Subcutaneous abdominal adipose tissue (tissue), 5 donors: ENCODE measurements around the gene AFAP1.

ENCODE experiments used
- H3K27ac ChIP-seq: one replicate; pipeline ENCODE4 v1.7.0; 2013; ENCODE audit warnings: low read depth, mild to moderate bottlenecking, inconsistent platforms, low read length, moderate library complexity
- H3K27me3 ChIP-seq, 5 donors: one replicate each; pipeline ENCODE4 v1.7.0; 2013; ENCODE audit warnings: low read length in 5 of 5, inconsistent platforms in 1 of 5; ENCODE audit not compliant: control insufficient read depth in 5 of 5, insufficient read depth in 4 of 5
- H3K36me3 ChIP-seq, 5 donors: one replicate each; pipeline ENCODE4 v1.7.0; 2013; ENCODE audit warnings: low read length in 5 of 5; ENCODE audit not compliant: control insufficient read depth in 5 of 5, insufficient read depth in 5 of 5
- H3K4me1 ChIP-seq, 5 donors: one replicate each; pipeline ENCODE4 v1.7.0; 2013; ENCODE audit warnings: low read length in 5 of 5, mild to moderate bottlenecking in 3 of 5, moderate library complexity in 1 of 5; ENCODE audit not compliant: control insufficient read depth in 5 of 5, insufficient read depth in 5 of 5
- H3K4me3 ChIP-seq, 5 donors: one replicate each; pipeline ENCODE4 v1.7.0; 2013; ENCODE audit warnings: low read length in 5 of 5, low read depth in 1 of 5
- H3K9ac ChIP-seq, 5 donors: one replicate each; pipeline ENCODE4 v1.7.0; 2013; ENCODE audit warnings: low read length in 5 of 5, mild to moderate bottlenecking in 4 of 5, moderate library complexity in 3 of 5
- H3K9me3 ChIP-seq, 5 donors: one replicate each; pipeline ENCODE4 v1.7.0; 2013; ENCODE audit warnings: low read length in 5 of 5; ENCODE audit not compliant: control insufficient read depth in 5 of 5
- donor health status: healthy.
- donor health status: healthy.
- donor health status: healthy.
- donor health status: healthy.
- donor health status: healthy.

Gene AFAP1

GRCh38 chr4:7838136-7838782, 101.4 kb downstream of the AFAP1 start:
- H3K4me1 ChIP-seq = peaks cover 3 to 19% (median 12%) of the 10 kb centered on the region in 5 donors
- no peak overlapping the region for H3K27ac ChIP-seq
- H3K27me3 ChIP-seq = no peaks in the 10 kb centered on the region
- H3K4me3 ChIP-seq = no peak overlapping the region
- H3K9ac ChIP-seq = no peak overlapping the region
- peaks cover 0 to 22% (median 9%) of the 10 kb centered on the region in 5 donors for H3K36me3 ChIP-seq
- no peaks in the 10 kb centered on the region for H3K9me3 ChIP-seq

- no peaks in the 10 kb centered on the region for H3K27me3 ChIP-seq
- peaks cover 0 to 22% (median 9%) of the 10 kb centered on the region in 5 donors for H3K36me3 ChIP-seq
Observed at GRCh38 chr4:7837597-7838135, 102.0 kb downstream of the AFAP1 start.

GRCh38 chr4:7831858-7832730, 107.6 kb downstream of the AFAP1 start:
- no peak overlapping the region for H3K4me3 ChIP-seq
- peaks cover 2 to 21% (median 3%) of the 10 kb centered on the region in 5 donors for H3K36me3 ChIP-seq
- H3K9ac ChIP-seq = no peak overlapping the region
- no peak overlapping the region for H3K27ac ChIP-seq
- H3K9me3 ChIP-seq = peaks cover 0 to 2% (median 0%) of the 10 kb centered on the region in 5 donors
- peaks cover 8 to 28% (median 14%) of the 10 kb centered on the region in 5 donors for H3K4me1 ChIP-seq
- H3K27me3 ChIP-seq = peaks cover 0 to 3% (median 0%) of the 10 kb centered on the region in 5 donors

More at GRCh38 chr4:7837597-7838135, 102.0 kb downstream of the AFAP1 start:
- no peak overlapping the region for H3K27ac ChIP-seq
- H3K4me1 ChIP-seq = peaks cover 3 to 14% (median 6%) of the 10 kb centered on the region in 5 donors
- no peaks in the 10 kb centered on the region for H3K9me3 ChIP-seq
- H3K4me3 ChIP-seq = no peak overlapping the region
- no peak overlapping the region for H3K9ac ChIP-seq

GRCh38 chr4:7831330-7831729, 108.3 kb downstream of the AFAP1 start:
- Histone ChIP-seq H3K36me3 (peaks cover 1 to 19% (median 8%) of the 10 kb centered on the region in 5 donors), H3K9ac (no peak overlapping the region), H3K27me3 (peaks cover 0 to 3% (median 0%) of the 10 kb centered on the region in 5 donors), H3K4me1 (peaks cover 8 to 28% (median 14%) of the 10 kb centered on the region in 5 donors), H3K4me3 (no peak overlapping the region), H3K27ac (no peak overlapping the region), H3K9me3 (peaks cover 0 to 2% (median 0%) of the 10 kb centered on the region in 5 donors)

GRCh38 chr4:7830747-7831146, 108.9 kb downstream of the AFAP1 start:
- no peak overlapping the region for H3K9ac ChIP-seq
- H3K27me3 ChIP-seq = peaks cover 0 to 3% (median 0%) of the 10 kb centered on the region in 5 donors
- peaks cover 0 to 2% (median 0%) of the 10 kb centered on the region in 5 donors for H3K9me3 ChIP-seq
- H3K27ac ChIP-seq = no peak overlapping the region
- H3K36me3 ChIP-seq = peaks cover 0 to 18% (median 8%) of the 10 kb centered on the region in 5 donors
- peaks cover 8 to 28% (median 14%) of the 10 kb centered on the region in 5 donors for H3K4me1 ChIP-seq
- H3K4me3 ChIP-seq = no peak overlapping the region

- peak overlapping the region; percentile 62 for H3K27ac ChIP-seq
Observed at GRCh38 chr4:7829652-7830580, 109.7 kb downstream of the AFAP1 start.

GRCh38 chr4:7828793-7829301, 110.8 kb downstream of the AFAP1 start:
- Histone ChIP-seq H3K27me3 (peaks cover 0 to 3% (median 0%) of the 10 kb centered on the region in 5 donors), H3K4me3 (no peak overlapping the region), H3K4me1 (peaks cover 12 to 32% (median 18%) of the 10 kb centered on the region in 5 donors), H3K27ac (peak overlapping the region; percentile 62), H3K36me3 (peaks cover 0 to 16% (median 6%) of the 10 kb centered on the region in 5 donors), H3K9me3 (peaks cover 0 to 2% (median 0%) of the 10 kb centered on the region in 5 donors), H3K9ac (no peak overlapping the region)

More at GRCh38 chr4:7829652-7830580, 109.7 kb downstream of the AFAP1 start:
- Histone ChIP-seq H3K27me3 (peaks cover 0 to 3% (median 0%) of the 10 kb centered on the region in 5 donors), H3K36me3 (peaks cover 0 to 18% (median 8%) of the 10 kb centered on the region in 5 donors), H3K9ac (no peak overlapping the region), H3K4me3 (no peak overlapping the region), H3K9me3 (peaks cover 0 to 2% (median 0%) of the 10 kb centered on the region in 5 donors), H3K4me1 (peaks cover 8 to 28% (median 14%) of the 10 kb centered on the region in 5 donors)

GRCh38 chr4:7828011-7828720, 111.5 kb downstream of the AFAP1 start:
- peak overlapping the region; percentile 62 for H3K27ac ChIP-seq
- H3K36me3 ChIP-seq = peaks cover 0 to 16% (median 6%) of the 10 kb centered on the region in 5 donors
- H3K9me3 ChIP-seq = peaks cover 0 to 2% (median 0%) of the 10 kb centered on the region in 5 donors
- H3K9ac ChIP-seq = peak overlapping the region in 1 of 5 donors; percentile 93
- peaks cover 0 to 3% (median 0%) of the 10 kb centered on the region in 5 donors for H3K27me3 ChIP-seq
- H3K4me1 ChIP-seq = peaks cover 17 to 39% (median 25%) of the 10 kb centered on the region in 5 donors
- H3K4me3 ChIP-seq = peak overlapping the region in 2 of 5 donors; percentile 4 to 44
